PC-3 (cell line): ENCODE measurements around the gene MEP1B.

Source experiments
- CTCF ChIP-seq: fragments of 300-600 bp; sonication (generic); conservative IDR thresholded peaks from 2 replicates; pipeline ENCODE4 v1.5.1; 2017; ENCODE audit warnings: antibody characterized with exemption, low read depth, mild to moderate bottlenecking, low read length
- EZH2 ChIP-seq: fragments of 300-600 bp; sonication (generic); IDR thresholded peaks from one replicate; pipeline ENCODE4 v1.6.1; 2017; ENCODE audit warnings: antibody characterized with exemption, mild to moderate bottlenecking, low read length; ENCODE audit not compliant: unreplicated experiment
- EZH2phosphoT487 ChIP-seq: fragments of 300-600 bp; sonication (generic); IDR thresholded peaks from 2 replicates; pipeline ENCODE4 v1.6.1; 2018; ENCODE audit warnings: mild to moderate bottlenecking, antibody characterized with exemption, low read length, borderline replicate concordance

- TF ChIP-seq CTCF (no peak), EZH2 (no peak), EZH2phosphoT487 (no peak)
Measured at GRCh38 chr18:32267463-32267862, 77.6 kb downstream of the MEP1B start.
